Endothelial cell of umbilical vein (primary cell): ENCODE results near the gene HDAC4. TPM values are rescaled to one million over a fixed set of nuclear protein-coding genes. Genes with fewer than 3 reads are reported as not detected.

ENCODE experiments used
- BruUV-seq: library from RNA; stranded (reverse); fragments of 400-500 nt; replicated peaks from 2 replicates; lab custom pipeline; 2021; lab: Mats Ljungman, UMichigan
- CTCF ChIA-PET: fragments of 300-600, 350-600 bp; sonication (Branson Sonifier 250); formaldehyde crosslinking; loops from one replicate; lab custom pipeline; 2021; ENCODE audit warnings: antibody characterized with exemption, inconsistent platforms; lab: Charles Lee
- POLR2A ChIA-PET: fragments of 300-600, 350-600 bp; sonication (Branson Sonifier 250); formaldehyde crosslinking; loops from one replicate; lab custom pipeline; 2021; ENCODE audit warnings: antibody characterized with exemption, inconsistent platforms; lab: Charles Lee
- DNase-seq: peaks from one replicate; pipeline ENCODE4 v3.0.0-alpha.2; 2011; ENCODE audit warnings: low read depth, low spot score
- FAIRE-seq: peaks from 2 replicates; lab custom pipeline; 2011; peaks lifted over from hg19 to GRCh38; lab: Jason Lieb, UNC
- H2AFZ ChIP-seq: 2 replicates; pipeline ENCODE4 v1.6.0; 2012; ENCODE audit warnings: low read depth, low read length, control low read depth, inconsistent platforms
- H3K27ac ChIP-seq: 2 replicates; pipeline ENCODE4 v1.5.1; 2011; ENCODE audit warnings: low read depth, mild to moderate bottlenecking, control low read depth, low read length, moderate library complexity; ENCODE audit not compliant: insufficient read depth
- H3K27me3 ChIP-seq, 2 experiments: 2 replicates each; pipeline versions ENCODE4 v1.6.0 to v1.6.1; 2011; ENCODE audit warnings: low read length in 2 of 2, mixed read lengths in 1 of 2; ENCODE audit not compliant: control insufficient read depth in 2 of 2, insufficient read depth in 2 of 2
- H3K36me3 ChIP-seq, 2 experiments: 2 replicates in 1 of 2; 3 replicates in 1 of 2; pipeline ENCODE4 v1.5.1; 2011; ENCODE audit warnings: low read length in 2 of 2, mild to moderate bottlenecking in 1 of 2, moderate library complexity in 1 of 2; ENCODE audit not compliant: control insufficient read depth in 2 of 2, insufficient read depth in 2 of 2; ENCODE audit errors: extremely low read depth in 1 of 2
- H3K4me1 ChIP-seq: 3 replicates; pipeline ENCODE4 v1.5.1; 2011; ENCODE audit warnings: mild to moderate bottlenecking, low read length; ENCODE audit not compliant: control insufficient read depth, insufficient read depth; ENCODE audit errors: extremely low read depth
- H3K4me2 ChIP-seq: 2 replicates; pipeline ENCODE4 v1.6.1; 2011; ENCODE audit warnings: low read length, control low read depth, mixed read lengths; ENCODE audit not compliant: insufficient read depth
- H3K4me3 ChIP-seq, 3 experiments: fragments of 200-600 bp in 1 of 3; sonication (generic), shearing (Covaris generic) in 1 of 3; replicated peaks in 1 of 3; 2 replicates each; pipeline ENCODE4 v1.5.1; 2011 to 2016; ENCODE audit warnings: control low read depth in 3 of 3, low read length in 3 of 3, mild to moderate bottlenecking in 2 of 3, inconsistent platforms in 1 of 3, low read depth in 1 of 3, moderate library complexity in 1 of 3; ENCODE audit not compliant: insufficient read depth in 1 of 3
- H3K79me2 ChIP-seq: 2 replicates; pipeline ENCODE4 v1.6.0; 2012; ENCODE audit warnings: low read length, inconsistent platforms; ENCODE audit not compliant: control insufficient read depth, insufficient read depth
- H3K9ac ChIP-seq: replicated peaks from 2 replicates; pipeline ENCODE3; 2011; ENCODE audit warnings: low read length, control low read depth; ENCODE audit not compliant: insufficient read depth; ENCODE audit errors: extremely low read depth
- H3K9me1 ChIP-seq: replicated peaks from 3 replicates; pipeline ENCODE4 v1.6.0; 2011; ENCODE audit warnings: mild to moderate bottlenecking, low read length; ENCODE audit not compliant: control insufficient read depth, insufficient read depth; ENCODE audit errors: extremely low read depth
- H3K9me3 ChIP-seq: replicated peaks from 2 replicates; pipeline ENCODE4 v1.5.1; 2012; ENCODE audit warnings: low read length, inconsistent platforms; ENCODE audit not compliant: control insufficient read depth, insufficient read depth
- H4K20me1 ChIP-seq: replicated peaks from 2 replicates; pipeline ENCODE3; 2011; ENCODE audit warnings: mild to moderate bottlenecking, low read length; ENCODE audit not compliant: control insufficient read depth, insufficient read depth; ENCODE audit errors: extremely low read depth
- CTCF ChIP-seq, 2 donors: IDR thresholded peaks; 1 replicate in 1 of 2; 2 replicates in 1 of 2; pipeline ENCODE4 v1.5.1; 2011; ENCODE audit warnings: low read length in 2 of 2, mild to moderate bottlenecking in 2 of 2, moderate library complexity in 2 of 2, control low read depth in 1 of 2, inconsistent platforms in 1 of 2, low read depth in 1 of 2; ENCODE audit not compliant: insufficient read depth in 1 of 2; ENCODE audit errors: extremely low read depth in 1 of 2
- EZH2 ChIP-seq: IDR thresholded peaks from 2 replicates; pipeline ENCODE4 v1.6.1; 2012; ENCODE audit warnings: borderline replicate concordance, low read depth, mild to moderate bottlenecking, moderate library complexity, low read length, inconsistent platforms; ENCODE audit not compliant: severe bottlenecking
- FOS ChIP-seq: IDR thresholded peaks from 2 replicates; pipeline ENCODE4 v1.6.1; 2011; ENCODE audit warnings: mild to moderate bottlenecking, low read length, moderate library complexity, borderline replicate concordance; ENCODE audit not compliant: insufficient read depth
- GATA2 ChIP-seq: IDR thresholded peaks from 2 replicates; pipeline ENCODE4 v1.7.0; 2011; ENCODE audit warnings: low read depth, mild to moderate bottlenecking, moderate library complexity, mixed read lengths, low read length; ENCODE audit not compliant: insufficient read length, insufficient read depth
- JUN ChIP-seq: IDR thresholded peaks from 2 replicates; pipeline ENCODE4 v1.6.1; 2011; ENCODE audit warnings: borderline replicate concordance, low read depth; ENCODE audit not compliant: insufficient read length, insufficient read depth
- MYC ChIP-seq: IDR thresholded peaks from one replicate; pipeline ENCODE4 v1.6.1; 2011; ENCODE audit warnings: mild to moderate bottlenecking, low read depth, low read length
- POLR2A ChIP-seq: IDR thresholded peaks from 2 replicates; pipeline ENCODE4 v1.6.1; 2012; ENCODE audit warnings: low read depth, mild to moderate bottlenecking, control low read depth, low read length
- POLR2AphosphoS5 ChIP-seq: IDR thresholded peaks from 2 replicates; pipeline ENCODE4 v1.6.1; 2012; ENCODE audit warnings: low read depth, mild to moderate bottlenecking, control low read depth, low read length, moderate library complexity; ENCODE audit not compliant: insufficient read depth
- dilution Hi-C: fragments of 300-500 bp; cut with MboI; formaldehyde crosslinking; loops from one replicate; pipeline ENCODE4 v1.15.0; 2019; ENCODE audit warnings: low sequenced_read_pairs; ENCODE audit not compliant: extremely low pct_ligation_motif_present
- intact Hi-C: fragments of 100-400 bp; cut with micrococcal nuclease; formaldehyde crosslinking; loops from one replicate; pipeline ENCODE4 v1.10.0; 2022
- polyA plus RNA-seq, 4 experiments: library from polyadenylated mRNA; depleted of rRNA in 3 of 4; stranded (reverse) in 3 of 4; unstranded in 1 of 4; fragments of >200 nt; gene quantifications; 2 replicates each; pipeline versions ENCODE4 v1.2.1 to v1.2.3, GENCODE V29; 2011 to 2012; ENCODE audit warnings: missing spikeins in 1 of 4
- total RNA-seq: library from RNA; stranded (reverse); gene quantifications from 2 replicates; pipeline ENCODE4 v1.2.3, GENCODE V29; 2021
- TF ChIP-seq, protein P1 (sequence below): IDR thresholded peaks from 2 replicates; pipeline ENCODE4 v1.6.1; 2011; ENCODE audit not compliant: insufficient read depth, insufficient read length

Gene HDAC4
- total and polyA plus RNA-seq, 2 donors (not counting 3 experiments of a cell fraction or from before 2014, with no cell fraction given): 13.4 to 33.0 TPM

DNA sequence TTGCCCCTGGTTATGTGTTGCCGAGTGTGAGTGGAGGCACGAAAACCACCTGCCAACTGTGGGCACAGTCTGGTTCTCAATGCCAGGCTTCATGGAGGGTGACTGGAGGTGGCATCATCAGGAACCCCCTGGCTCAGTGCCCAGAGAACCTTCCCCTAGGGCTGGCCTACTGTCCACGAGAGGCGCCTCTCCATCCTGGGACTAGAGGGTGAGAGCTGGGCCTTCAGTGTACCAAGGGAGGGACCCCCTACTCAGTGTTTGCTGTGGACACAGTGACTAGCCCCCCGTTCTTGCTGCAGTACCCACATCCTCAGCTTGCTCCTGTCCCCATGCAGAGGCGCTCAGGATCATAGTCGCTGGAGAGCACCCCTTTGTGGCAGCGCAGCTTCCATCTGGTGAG is 202.6 kb downstream of the HDAC4 start:
- Histone ChIP-seq H3K4me2 (no peak overlapping the region), H4K20me1 (no peaks in the 10 kb centered on the region), H3K4me1 (no peaks in the 10 kb centered on the region), H3K36me3 (peaks cover 0 to 2% of the 10 kb centered on the region in 2 experiments), H3K4me3 (no peak overlapping the region), H3K9me3 (no peaks in the 10 kb centered on the region), H3K9ac (no peak overlapping the region), H3K9me1 (no peaks in the 10 kb centered on the region), H2AFZ (no peak overlapping the region), H3K27ac (no peak overlapping the region), H3K79me2 (no peaks in the 10 kb centered on the region), H3K27me3 (no peaks in the 10 kb centered on the region)
- ChIA-PET CTCF (no interaction called here), POLR2A (no interaction called here)
- TF ChIP-seq, protein P1, sequence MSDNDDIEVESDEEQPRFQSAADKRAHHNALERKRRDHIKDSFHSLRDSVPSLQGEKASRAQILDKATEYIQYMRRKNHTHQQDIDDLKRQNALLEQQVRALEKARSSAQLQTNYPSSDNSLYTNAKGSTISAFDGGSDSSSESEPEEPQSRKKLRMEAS: no peak
- TF ChIP-seq FOS: no peak
- no peak for TF ChIP-seq GATA2
- TF ChIP-seq MYC: no peak
- TF ChIP-seq POLR2AphosphoS5: no peak
- no peak for TF ChIP-seq JUN
- no peak for TF ChIP-seq CTCF (IDR thresholded peaks at IDR 0.05; ENCODE audit: extremely low read depth in 1 of 2, insufficient read depth in 1 of 2, low read depth in 1 of 2, low read length in 2 of 2)
- TF ChIP-seq EZH2: no peak
- no peak for TF ChIP-seq POLR2A
- no TSS peak for BruUV-seq
- DNase-seq: no peak
- dilution Hi-C loops (no loop called here), intact Hi-C loops (no loop called here)
- FAIRE-seq: no peak
